ENCODE measurements around the gene EPS8L1.
"Not testable (repeated sequence)": the region's sequence is repeated elsewhere in the genome, so short reads cannot be mapped to it uniquely, and the experiment has no call there.

EPS8L1 gene

GRCh38 chr19:55094456-55095259, 19.0 kb downstream of the EPS8L1 start:
- DNase-seq (ENCODE audit: low read depth), result no peak

- DNase-seq (ENCODE audit: low read depth), result no peak
Observed at GRCh38 chr19:55095260-55096060, 19.8 kb downstream of the EPS8L1 start.

- no peak for DNase-seq (ENCODE audit: low read depth)
Observed at GRCh38 chr19:55096061-55096701, 20.5 kb downstream of the EPS8L1 start.

- no peak for DNase-seq (ENCODE audit: low read depth)
Observed at GRCh38 chr19:55097864-55098715, 22.4 kb downstream of the EPS8L1 start.

GRCh38 chr19:55098716-55099556, 23.3 kb downstream of the EPS8L1 start:
- DNase-seq (ENCODE audit: low read depth), result no peak

GRCh38 chr19:55099557-55100506, 24.2 kb downstream of the EPS8L1 start:
- no peak for DNase-seq (ENCODE audit: low read depth)

- DNase-seq (ENCODE audit: low read depth), result no peak
Observed at GRCh38 chr19:55101261-55101660, 25.6 kb downstream of the EPS8L1 start.

- DNase-seq (ENCODE audit: low read depth), result no peak
Observed at GRCh38 chr19:55103190-55103589, 27.5 kb downstream of the EPS8L1 start.

- no peak for DNase-seq (ENCODE audit: low read depth)
Observed at GRCh38 chr19:55105237-55105636, 29.6 kb downstream of the EPS8L1 start.

GRCh38 chr19:55106591-55106990, 30.9 kb downstream of the EPS8L1 start:
- no peak for DNase-seq (ENCODE audit: low read depth)

GRCh38 chr19:55107252-55107651, 31.6 kb downstream of the EPS8L1 start:
- DNase-seq (ENCODE audit: low read depth), result not testable (repeated sequence)

GRCh38 chr19:55109527-55110291, 34.0 kb downstream of the EPS8L1 start:
- no peak for DNase-seq (ENCODE audit: low read depth)

GRCh38 chr19:55111238-55111831, 35.7 kb downstream of the EPS8L1 start:
- no peak for DNase-seq (ENCODE audit: low read depth)

- no peak for DNase-seq (ENCODE audit: low read depth)
Observed at GRCh38 chr19:55112246-55112776, 36.6 kb downstream of the EPS8L1 start.

GRCh38 chr19:55112777-55113569, 37.3 kb downstream of the EPS8L1 start:
- no peak for DNase-seq (ENCODE audit: low read depth)

GRCh38 chr19:55113570-55114039, 37.9 kb downstream of the EPS8L1 start:
- no peak for DNase-seq (ENCODE audit: low read depth)

GRCh38 chr19:55114566-55115145, 39.0 kb downstream of the EPS8L1 start:
- DNase-seq (ENCODE audit: low read depth), result no peak
